GM12878 (cell line): ENCODE data around the gene OSTC. TPM values are rescaled to one million over a fixed set of nuclear protein-coding genes. Genes with fewer than 3 reads are reported as not detected.

Experiments used
- ATAC-seq: fragments of 200-7000 bp; cut with Tn5 transposase; 3 replicates; pipeline ENCODE4 v1.9.1; 2020; ENCODE audit warnings: mild to moderate bottlenecking, moderate library complexity
- BruUV-seq: library from RNA; stranded (reverse); fragments of 400-500 nt; replicated peaks from 2 replicates; lab custom pipeline; 2021; lab: Mats Ljungman, UMichigan
- CTCF ChIA-PET: fragments of 300-600 bp; sonication (Branson Sonifier 250); formaldehyde crosslinking; extraction: SDS; loops from one replicate; lab custom pipeline; 2021; ENCODE audit warnings: inconsistent platforms; lab: Yijun Ruan, JAX
- POLR2A ChIA-PET: fragments of 350-600 bp; formaldehyde crosslinking; extraction: SDS; loops from one replicate; lab custom pipeline; 2021; ENCODE audit warnings: inconsistent platforms; lab: Charles Lee
- RAD21 ChIA-PET: fragments of 300-600 bp; sonication (Branson Sonifier 250); formaldehyde crosslinking; loops from one replicate; lab custom pipeline; 2023; ENCODE audit warnings: antibody characterized with exemption; ENCODE audit not compliant: unreplicated experiment; lab: Charles Lee
- SMC1A ChIA-PET: fragments of 300-600 bp; sonication (Branson Sonifier 250); formaldehyde crosslinking; loops from one replicate; lab custom pipeline; 2023; ENCODE audit not compliant: unreplicated experiment, uncharacterized antibody; lab: Charles Lee
- DNase-seq: peaks from one replicate; pipeline ENCODE4 v3.0.0-alpha.2; 2011; ENCODE audit warnings: low read depth, low spot score
- FAIRE-seq: peaks from 3 replicates; lab custom pipeline; 2011; peaks lifted over from hg19 to GRCh38; lab: Jason Lieb, UNC
- H2AFZ ChIP-seq: 2 replicates; pipeline ENCODE4 v1.6.0; 2011; ENCODE audit warnings: low read depth, low read length, control low read depth; ENCODE audit not compliant: control insufficient read depth
- H3K27ac ChIP-seq: 2 replicates; pipeline ENCODE4 v1.5.1; 2011; ENCODE audit warnings: control low read depth; ENCODE audit not compliant: control insufficient read depth, insufficient read depth
- H3K27me3 ChIP-seq, 2 experiments: replicated peaks in 1 of 2; 2 replicates each; pipeline versions ENCODE4 v1.6.0 to v1.6.1; 2011; ENCODE audit warnings: low read length in 1 of 2; ENCODE audit not compliant: control insufficient read depth in 2 of 2, insufficient read depth in 2 of 2
- H3K36me3 ChIP-seq, 2 experiments: 2 replicates each; pipeline ENCODE4 v1.5.1; 2011; ENCODE audit warnings: low read length in 1 of 2; ENCODE audit not compliant: control insufficient read depth in 2 of 2, insufficient read depth in 2 of 2
- H3K4me1 ChIP-seq: 2 replicates; pipeline ENCODE4 v1.6.1; 2011; ENCODE audit warnings: mild to moderate bottlenecking, low read length, moderate library complexity, mixed read lengths; ENCODE audit not compliant: control insufficient read depth, insufficient read depth
- H3K4me2 ChIP-seq: 2 replicates; pipeline ENCODE4 v1.6.0; 2011; ENCODE audit warnings: control low read depth; ENCODE audit not compliant: control insufficient read depth, insufficient read depth
- H3K4me3 ChIP-seq: fragments of 200-600 bp; sonication (generic); 2 replicates; pipeline ENCODE4 v1.5.1; 2016
- H3K79me2 ChIP-seq: 2 replicates; pipeline ENCODE4 v1.6.0; 2011; ENCODE audit warnings: low read length; ENCODE audit not compliant: control insufficient read depth, insufficient read depth
- H3K9ac ChIP-seq: 2 replicates; pipeline ENCODE4 v1.8.0; 2011; ENCODE audit warnings: low read length, control low read depth, mixed read lengths; ENCODE audit not compliant: control insufficient read depth, insufficient read depth
- H3K9me3 ChIP-seq: replicated peaks from 3 replicates; pipeline ENCODE4 v1.5.1; 2011; ENCODE audit warnings: mild to moderate bottlenecking, low read length; ENCODE audit not compliant: control insufficient read depth, insufficient read depth
- H4K20me1 ChIP-seq: 2 replicates; pipeline ENCODE4 v1.6.0; 2011; ENCODE audit not compliant: control insufficient read depth, insufficient read depth
- ATF2 ChIP-seq: IDR thresholded peaks from 2 replicates; pipeline ENCODE4 v1.6.1; 2012; ENCODE audit warnings: low read length, inconsistent platforms
- E2F4 ChIP-seq: IDR thresholded peaks from 2 replicates; pipeline ENCODE4 v1.6.1; 2012; ENCODE audit warnings: low read depth, low read length, improper control_type of control experiment
- E2F8 ChIP-seq: fragments of 450-650 bp; IDR thresholded peaks from 2 replicates; pipeline ENCODE4 v1.6.1; 2018; ENCODE audit warnings: mild to moderate bottlenecking, low read depth, moderate library complexity; ENCODE audit not compliant: partially characterized antibody
- GABPA ChIP-seq: IDR thresholded peaks from 2 replicates; pipeline ENCODE4 v1.6.1; 2014; ENCODE audit warnings: antibody characterized with exemption, low read depth, mild to moderate bottlenecking, inconsistent platforms
- HDAC2 ChIP-seq: fragments of 200-600 bp; sonication (generic); IDR thresholded peaks from 2 replicates; pipeline ENCODE4 v1.6.1; 2017
- IRF4 ChIP-seq: IDR thresholded peaks from 2 replicates; pipeline ENCODE4 v1.6.1; 2011; ENCODE audit warnings: low read depth, low read length
- MTA2 ChIP-seq: fragments of 450-650 bp; IDR thresholded peaks from 2 replicates; pipeline ENCODE4 v1.6.1; 2016; ENCODE audit warnings: low read depth, mild to moderate bottlenecking, moderate library complexity
- SMARCA5 ChIP-seq: fragments of 450-650 bp; IDR thresholded peaks from 2 replicates; pipeline ENCODE4 v1.6.1; 2017; ENCODE audit warnings: mild to moderate bottlenecking
- ZBTB4 ChIP-seq: fragments of 450-650 bp; formaldehyde crosslinking; IDR thresholded peaks from 2 replicates; pipeline ENCODE4 v1.4.0; 2022; ENCODE audit warnings: mild to moderate bottlenecking, moderate library complexity
- ZNF207 ChIP-seq: fragments of 450-650 bp; IDR thresholded peaks from 2 replicates; pipeline ENCODE4 v1.6.1; 2014; ENCODE audit warnings: antibody characterized with exemption, mild to moderate bottlenecking, borderline replicate concordance
- ZNF687 ChIP-seq: fragments of 450-650 bp; IDR thresholded peaks from 2 replicates; pipeline ENCODE4 v1.6.1; 2017; ENCODE audit warnings: mild to moderate bottlenecking, moderate library complexity
- ZSCAN29 ChIP-seq: fragments of 450-650 bp; IDR thresholded peaks from 2 replicates; pipeline ENCODE4 v1.6.1; 2017; ENCODE audit warnings: mild to moderate bottlenecking, moderate library complexity
- WGBS: methylation state at CpG from one replicate; pipeline ENCODE4 v1.1.6; 2016; ENCODE audit warnings: low lambda C conversion rate; ENCODE audit not compliant: insufficient replicate concordance, insufficient coverage; ENCODE audit errors: missing lambda C conversion rate; 5-methylcytosine and 5-hydroxymethylcytosine counted together
- in situ Hi-C: fragments of 300-500 bp; cut with MboI; formaldehyde crosslinking; loops from 9 replicates; pipeline ENCODE4 v1.14.3; 2018; ENCODE audit warnings: mixed read lengths
- intact Hi-C: fragments of 100-400 bp; cut with micrococcal nuclease; formaldehyde crosslinking; loops from one replicate; pipeline ENCODE4 v1.14.2; 2022; ENCODE audit not compliant: unreplicated experiment
- polyA plus RNA-seq, 11 experiments: library from polyadenylated mRNA; depleted of rRNA in 4 of 11; unstranded in 6 of 11; stranded (reverse) in 5 of 11; fragments of >200 nt; fragmentation: Nextera tagmentation in 4 of 11; fragmentation: Illumina TruSeq in 1 of 11; extraction: Ambion mirVana in 4 of 11; extraction: Trizol in 1 of 11; gene quantifications; 1 replicate in 1 of 11; 2 replicates in 10 of 11; pipeline versions ENCODE4 v1.2.1 to v1.2.3, GENCODE V29; 2011 to 2016; ENCODE audit warnings: inconsistent platforms in 2 of 11, missing spikeins in 2 of 11, low read depth in 1 of 11
- total RNA-seq, 4 experiments: library from RNA; depleted of rRNA in 3 of 4; stranded (reverse); fragments of >200 nt in 3 of 4; fragmentation: Illumina TruSeq in 1 of 4; extraction: Trizol in 1 of 4; gene quantifications; 2 replicates each; pipeline versions ENCODE4 v1.2.1 to v1.2.3, GENCODE V29; 2013 to 2021

The OSTC gene
- total and polyA plus RNA-seq, 10 of the 15 experiments (the other 5 are each of a cell fraction or from before 2014, with no cell fraction given), result 106 to 681 (median 181) TPM

- DNase-seq, result no peak
- ChIA-PET CTCF (no interaction called here), POLR2A (interaction anchor here (0.9 kb wide), 1 partner anchor 631 kb away, joined by 3 read pairs; no protein-coding TSS in a partner anchor), SMC1A (interaction anchor here (1.0 kb wide), 1 partner anchor 23 kb away, joined by 5 read pairs; no protein-coding TSS in a partner anchor), RAD21 (no interaction called here)
- Histone ChIP-seq H3K36me3 (no peaks in the 10 kb centered on the region; a peak in 1 of 4 replicates), H3K9me3 (no peaks in the 10 kb centered on the region), H3K9ac (no peak overlapping the region), H3K4me3 (no peak overlapping the region), H4K20me1 (no peaks in the 10 kb centered on the region), H2AFZ (no peak overlapping the region), H3K79me2 (peaks cover 14% of the 10 kb centered on the region), H3K27ac (no peak overlapping the region), H3K4me2 (no peak overlapping the region), H3K4me1 (no peaks in the 10 kb centered on the region), H3K27me3 (no peaks in the 10 kb centered on the region)
- no peak for FAIRE-seq
- TF ChIP-seq ATF2 (no peak), ZSCAN29 (no peak), MTA2 (no peak), E2F4 (no peak), IRF4 (no peak), ZBTB4 (CRISPR knock-in tag) (no peak), ZNF207 (no peak), SMARCA5 (no peak), E2F8 (no peak), GABPA (no peak), HDAC2 (no peak), ZNF687 (no peak)
- intact Hi-C loops (no loop called here), in situ Hi-C loops (no loop called here)
- no TSS peak for BruUV-seq
- WGBS, result 94% methylated on average over 3 of the region's 3 CpGs
- ATAC-seq, result no peak
Observed at GRCh38 chr4:108646706-108647105, 3.7 kb upstream of the OSTC start.
